Activated T-cell treated with anti-CD3 and anti-CD28 coated beads, Interleukin-2, amount 50 U/mL, for 24 hours (primary cell): ENCODE data around the gene GALNTL6.

Experiments
- DNase-seq: peaks from one replicate; pipeline ENCODE4 v3.0.0-alpha.2; 2020
- H3K27ac Mint-ChIP-seq: 2 replicates; pipeline ENCODE4 v1.8.0; 2020; ENCODE audit warnings: mild to moderate bottlenecking, mixed read lengths
- H3K27me3 Mint-ChIP-seq: 2 replicates; pipeline ENCODE4 v1.8.0; 2020; ENCODE audit warnings: mixed read lengths
- H3K36me3 Mint-ChIP-seq: 2 replicates; pipeline ENCODE4 v1.8.0; 2020; ENCODE audit warnings: low read depth, mixed read lengths
- H3K4me1 Mint-ChIP-seq: 2 replicates; pipeline ENCODE4 v1.8.0; 2020; ENCODE audit warnings: low read depth, mixed read lengths
- H3K4me3 Mint-ChIP-seq: 2 replicates; pipeline ENCODE4 v1.8.0; 2020; ENCODE audit warnings: mild to moderate bottlenecking, moderate library complexity, mixed read lengths
- H3K9me3 Mint-ChIP-seq: 2 replicates; pipeline ENCODE4 v1.8.0; 2020; ENCODE audit warnings: mixed read lengths

GALNTL6 gene

GRCh38 chr4:172649143-172649542 is 835.9 kb downstream of the GALNTL6 start:
- DNase-seq, result no peak
- Mint-ChIP-seq H3K27ac (no peak overlapping the region), H3K36me3 (no peaks in the 10 kb centered on the region), H3K27me3 (no peaks in the 10 kb centered on the region), H3K4me3 (no peak overlapping the region), H3K9me3 (peaks cover 6% of the 10 kb centered on the region), H3K4me1 (no peaks in the 10 kb centered on the region)

GRCh38 chr4:172650758-172651530 is 837.7 kb downstream of the GALNTL6 start:
- no peak overlapping the region for H3K4me3 Mint-ChIP-seq
- H3K4me1 Mint-ChIP-seq, result no peaks in the 10 kb centered on the region
- DNase-seq, result no peak
- H3K27me3 Mint-ChIP-seq, result no peaks in the 10 kb centered on the region
- no peaks in the 10 kb centered on the region for H3K36me3 Mint-ChIP-seq
- no peak overlapping the region for H3K27ac Mint-ChIP-seq
- H3K9me3 Mint-ChIP-seq, result peaks cover 6% of the 10 kb centered on the region

GRCh38 chr4:172651961-172652360 is 838.8 kb downstream of the GALNTL6 start:
- Mint-ChIP-seq H3K4me3 (no peak overlapping the region), H3K27ac (no peak overlapping the region), H3K4me1 (no peaks in the 10 kb centered on the region), H3K36me3 (no peaks in the 10 kb centered on the region), H3K27me3 (no peaks in the 10 kb centered on the region), H3K9me3 (peaks cover 6% of the 10 kb centered on the region)
- DNase-seq, result no peak

GRCh38 chr4:172652369-172652768 is 839.2 kb downstream of the GALNTL6 start:
- Mint-ChIP-seq H3K27me3 (no peaks in the 10 kb centered on the region), H3K4me3 (no peak overlapping the region), H3K4me1 (no peaks in the 10 kb centered on the region), H3K36me3 (no peaks in the 10 kb centered on the region), H3K9me3 (peaks cover 2% of the 10 kb centered on the region), H3K27ac (no peak overlapping the region)
- DNase-seq, result no peak

GRCh38 chr4:172653676-172654075 is 840.5 kb downstream of the GALNTL6 start:
- Mint-ChIP-seq H3K4me1 (no peaks in the 10 kb centered on the region), H3K4me3 (no peak overlapping the region), H3K27ac (no peak overlapping the region), H3K27me3 (no peaks in the 10 kb centered on the region), H3K9me3 (no peaks in the 10 kb centered on the region), H3K36me3 (no peaks in the 10 kb centered on the region)
- no peak for DNase-seq

GRCh38 chr4:172654457-172654856 is 841.3 kb downstream of the GALNTL6 start:
- Mint-ChIP-seq H3K9me3 (no peaks in the 10 kb centered on the region), H3K4me3 (no peak overlapping the region), H3K27ac (no peak overlapping the region), H3K27me3 (no peaks in the 10 kb centered on the region), H3K4me1 (no peaks in the 10 kb centered on the region), H3K36me3 (no peaks in the 10 kb centered on the region)
- no peak for DNase-seq

- no peaks in the 10 kb centered on the region for H3K9me3 Mint-ChIP-seq
- no peak for DNase-seq
- no peaks in the 10 kb centered on the region for H3K36me3 Mint-ChIP-seq
- no peaks in the 10 kb centered on the region for H3K27me3 Mint-ChIP-seq
- no peak overlapping the region for H3K27ac Mint-ChIP-seq
- no peak overlapping the region for H3K4me3 Mint-ChIP-seq
- H3K4me1 Mint-ChIP-seq, result no peaks in the 10 kb centered on the region
Observed at GRCh38 chr4:172656055-172656454, 842.9 kb downstream of the GALNTL6 start.

- no peaks in the 10 kb centered on the region for H3K36me3 Mint-ChIP-seq
Observed at GRCh38 chr4:172657081-172657480, 843.9 kb downstream of the GALNTL6 start.

GRCh38 chr4:172660251-172660650 is 847.0 kb downstream of the GALNTL6 start:
- no peak overlapping the region for H3K27ac Mint-ChIP-seq
- no peaks in the 10 kb centered on the region for H3K4me1 Mint-ChIP-seq
- no peaks in the 10 kb centered on the region for H3K27me3 Mint-ChIP-seq
- H3K4me3 Mint-ChIP-seq, result no peak overlapping the region
- no peaks in the 10 kb centered on the region for H3K9me3 Mint-ChIP-seq
- no peak for DNase-seq
- H3K36me3 Mint-ChIP-seq, result no peaks in the 10 kb centered on the region

More at GRCh38 chr4:172657081-172657480, 843.9 kb downstream of the GALNTL6 start:
- Mint-ChIP-seq H3K4me1 (no peaks in the 10 kb centered on the region), H3K4me3 (no peak overlapping the region), H3K27me3 (no peaks in the 10 kb centered on the region), H3K27ac (no peak overlapping the region), H3K9me3 (no peaks in the 10 kb centered on the region)
- no peak for DNase-seq

- DNase-seq, result no peak
- Mint-ChIP-seq H3K27ac (no peak overlapping the region), H3K4me3 (no peak overlapping the region), H3K4me1 (no peaks in the 10 kb centered on the region), H3K36me3 (no peaks in the 10 kb centered on the region), H3K9me3 (peaks cover 3% of the 10 kb centered on the region), H3K27me3 (no peaks in the 10 kb centered on the region)
Observed at GRCh38 chr4:172662113-172662512, 848.9 kb downstream of the GALNTL6 start.

- DNase-seq, result no peak
- Mint-ChIP-seq H3K27me3 (no peaks in the 10 kb centered on the region), H3K4me1 (no peaks in the 10 kb centered on the region), H3K36me3 (no peaks in the 10 kb centered on the region), H3K27ac (no peak overlapping the region), H3K9me3 (peaks cover 3% of the 10 kb centered on the region), H3K4me3 (no peak overlapping the region)
Observed at GRCh38 chr4:172666711-172667368, 853.6 kb downstream of the GALNTL6 start.

GRCh38 chr4:172674811-172675210 is 861.6 kb downstream of the GALNTL6 start:
- Mint-ChIP-seq H3K4me3 (no peak overlapping the region), H3K36me3 (no peaks in the 10 kb centered on the region), H3K27me3 (no peaks in the 10 kb centered on the region), H3K4me1 (no peaks in the 10 kb centered on the region), H3K27ac (no peak overlapping the region), H3K9me3 (peaks cover 4% of the 10 kb centered on the region)
- no peak for DNase-seq

GRCh38 chr4:172675232-172675631 is 862.0 kb downstream of the GALNTL6 start:
- H3K36me3 Mint-ChIP-seq, result no peaks in the 10 kb centered on the region
- no peak overlapping the region for H3K27ac Mint-ChIP-seq
- no peaks in the 10 kb centered on the region for H3K4me1 Mint-ChIP-seq
- no peak overlapping the region for H3K4me3 Mint-ChIP-seq
- no peaks in the 10 kb centered on the region for H3K27me3 Mint-ChIP-seq
- DNase-seq, result no peak
- H3K9me3 Mint-ChIP-seq, result peaks cover 4% of the 10 kb centered on the region

- Mint-ChIP-seq H3K4me1 (no peaks in the 10 kb centered on the region), H3K27me3 (no peaks in the 10 kb centered on the region), H3K4me3 (no peak overlapping the region), H3K36me3 (no peaks in the 10 kb centered on the region), H3K9me3 (no peaks in the 10 kb centered on the region), H3K27ac (no peak overlapping the region)
- no peak for DNase-seq
Observed at GRCh38 chr4:172680691-172681090, 867.5 kb downstream of the GALNTL6 start.

- no peak for DNase-seq
- Mint-ChIP-seq H3K36me3 (no peaks in the 10 kb centered on the region), H3K27me3 (no peaks in the 10 kb centered on the region), H3K9me3 (no peaks in the 10 kb centered on the region), H3K27ac (no peak overlapping the region), H3K4me3 (no peak overlapping the region), H3K4me1 (no peaks in the 10 kb centered on the region)
Observed at GRCh38 chr4:172683021-172683420, 869.8 kb downstream of the GALNTL6 start.
